Omental fat pad (tissue), 4 donors: ENCODE measurements around the gene KIR2DL3. TPM values are rescaled to one million over a fixed set of nuclear protein-coding genes. Genes with fewer than 3 reads are reported as not detected.

Experiments used
- ATAC-seq: fragments of 150-250 bp; one replicate; pipeline ENCODE4 v1.9.1; 2016; ENCODE audit warnings: mild to moderate bottlenecking, moderate library complexity; ENCODE audit not compliant: low FRiP score
- DNase-seq: peaks from one replicate; pipeline ENCODE4 v3.0.0-alpha.2; 2019; ENCODE audit warnings: low spot score
- CTCF ChIP-seq, 3 donors: fragments of 450-650 bp; IDR thresholded peaks; one replicate each; pipeline ENCODE4 v1.5.1; 2016 to 2017; ENCODE audit warnings: antibody characterized with exemption in 3 of 3, mild to moderate bottlenecking in 3 of 3, moderate library complexity in 2 of 3
- small RNA-seq: library from RNA; depleted of rRNA; stranded (forward); fragments of <200 nt; gene quantifications from one replicate; pipeline ENCODE3, GENCODE V24; 2016
- total RNA-seq, 4 donors: library from RNA; depleted of rRNA; stranded (reverse); fragments of >200 nt; gene quantifications; one replicate each; pipeline ENCODE4 v1.1.0, GENCODE V29; 2016

KIR2DL3 gene
- total RNA-seq, 4 donors from 2014 or later = not detected

- no peak for TF ChIP-seq CTCF (IDR thresholded peaks at IDR 0.05)
- DNase-seq (no peak), ATAC-seq (no peak)
These were observed 52.4 kb downstream of the KIR2DL3 start for GRCh38 chr19:54790711-54791110.

DNA sequence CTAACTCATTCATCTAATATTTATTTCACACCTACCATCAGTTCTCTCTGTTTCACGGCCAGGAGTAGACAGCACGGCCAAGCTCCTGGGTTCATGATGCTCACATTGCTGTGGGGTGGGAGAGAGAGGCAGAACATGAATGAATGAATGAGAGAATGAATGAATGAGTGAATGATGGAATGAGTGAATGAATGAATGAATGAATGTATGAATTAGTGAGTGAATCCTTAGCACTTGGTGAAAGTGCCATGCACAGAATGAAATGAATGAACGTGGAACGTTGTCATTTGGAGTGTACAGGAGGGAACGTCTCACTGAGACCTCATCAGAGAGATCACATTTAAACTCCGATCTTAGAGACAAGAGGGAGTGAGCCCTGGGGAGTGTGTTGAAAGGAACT lies 53.2 kb downstream of the KIR2DL3 start:
- no peak for TF ChIP-seq CTCF (IDR thresholded peaks at IDR 0.05)
- DNase-seq = no peak
- no peak for ATAC-seq

GRCh38 chr19:54792814-54793213 lies 54.5 kb downstream of the KIR2DL3 start:
- no peak for TF ChIP-seq CTCF (IDR thresholded peaks at IDR 0.05)
- DNase-seq (no peak), ATAC-seq (no peak)

DNA sequence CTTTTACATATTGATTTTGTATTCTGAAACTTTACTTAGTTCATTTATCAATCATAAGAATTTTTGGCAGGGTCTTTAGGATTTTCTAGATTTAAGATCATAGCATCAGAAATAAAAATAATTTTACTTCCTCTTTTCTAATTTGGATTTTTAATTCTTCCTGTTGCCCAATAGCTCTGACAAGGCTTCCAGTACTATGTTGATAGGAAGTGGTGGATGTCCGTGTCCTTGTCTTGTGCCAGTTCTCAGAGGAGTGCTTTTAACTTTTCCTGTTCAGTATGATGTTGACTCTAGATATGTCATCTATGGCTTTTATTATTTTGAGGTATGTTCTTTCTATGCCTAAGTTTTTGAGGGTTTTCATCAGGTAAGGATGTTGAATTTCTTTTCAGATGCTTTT lies 57.4 kb downstream of the KIR2DL3 start:
- DNase-seq = no peak
- ATAC-seq = no peak
- no peak for TF ChIP-seq CTCF (IDR thresholded peaks at IDR 0.05)

Small RNA genes within 50 kb of the gene (small RNA-seq; reads per million reads assigned to genes)
- gene AC245128.2 = not detected
- not detected for gene KIR3DP1

Other genes starting within 250 kb of the KIR2DL3 start
- not detected for gene LAIR2, start 235.7 kb upstream of the KIR2DL3 start, total RNA-seq
- 1 to 10 TPM; 1.9 to 9.5 (median 6.9) TPM for gene LILRA2, start 164.7 kb upstream of the KIR2DL3 start, total RNA-seq
- gene LILRA1, start 144.9 kb upstream of the KIR2DL3 start, total RNA-seq = 1 to 10 TPM in 3 of 4 donors, under 1 TPM in 1; 0.65 to 7.1 (median 2.5) TPM
- 10 to 100 TPM in 1 of 4 donors, 1 to 10 TPM in 3; 1.4 to 17.3 (median 6.1) TPM for gene LILRB1, start 108.0 kb upstream of the KIR2DL3 start, total RNA-seq
- 10 to 100 TPM in 2 of 4 donors, 1 to 10 TPM in 2; 7.8 to 36.7 (median 10.4) TPM for gene LILRB4, start 75.5 kb upstream of the KIR2DL3 start, total RNA-seq
- gene KIR3DL3, start 14.1 kb upstream of the KIR2DL3 start, total RNA-seq = not detected
- under 1 TPM in 1 of 4 donors, not detected in 3; 0.36 TPM for gene KIR2DL1, start 31.3 kb downstream of the KIR2DL3 start, total RNA-seq
- gene KIR2DL4, start 65.1 kb downstream of the KIR2DL3 start, total RNA-seq = under 1 TPM in 1 of 4 donors, not detected in 3; 0.72 TPM
- gene KIR3DL1, start 78.0 kb downstream of the KIR2DL3 start, total RNA-seq = under 1 TPM in 1 of 4 donors, not detected in 3; 0.38 TPM
- not detected for gene KIR2DS4, start 94.2 kb downstream of the KIR2DL3 start, total RNA-seq
- gene KIR3DL2, start 111.9 kb downstream of the KIR2DL3 start, total RNA-seq = under 1 TPM in 2 of 4 donors, not detected in 2; 0.36 to 0.38 TPM
- gene FCAR, start 135.7 kb downstream of the KIR2DL3 start, total RNA-seq = 10 to 100 TPM in 1 of 4 donors, 1 to 10 TPM in 3; 5.5 to 11.2 (median 7.0) TPM
- 1 to 10 TPM in 1 of 4 donors, under 1 TPM in 1, not detected in 2; 0.72 to 2.3 TPM for gene NCR1, start 167.6 kb downstream of the KIR2DL3 start, total RNA-seq
- gene NLRP7, start 209.0 kb downstream of the KIR2DL3 start, total RNA-seq = not detected
- 1 to 10 TPM in 2 of 4 donors, not detected in 2; 2.4 TPM for gene NLRP2, start 227.9 kb downstream of the KIR2DL3 start, total RNA-seq